ENCODE measurements around the gene NKX2-3.

NKX2-3 gene

GRCh38 chr10:99532687-99533495, at the start of gene NKX2-3:
Gene NKX2-3 (plus strand): TSS chr10:99532942. CDS start chr10:99533132, 190 bp downstream.
- peak; percentile 26 to 50 for ATAC-seq

DNA sequence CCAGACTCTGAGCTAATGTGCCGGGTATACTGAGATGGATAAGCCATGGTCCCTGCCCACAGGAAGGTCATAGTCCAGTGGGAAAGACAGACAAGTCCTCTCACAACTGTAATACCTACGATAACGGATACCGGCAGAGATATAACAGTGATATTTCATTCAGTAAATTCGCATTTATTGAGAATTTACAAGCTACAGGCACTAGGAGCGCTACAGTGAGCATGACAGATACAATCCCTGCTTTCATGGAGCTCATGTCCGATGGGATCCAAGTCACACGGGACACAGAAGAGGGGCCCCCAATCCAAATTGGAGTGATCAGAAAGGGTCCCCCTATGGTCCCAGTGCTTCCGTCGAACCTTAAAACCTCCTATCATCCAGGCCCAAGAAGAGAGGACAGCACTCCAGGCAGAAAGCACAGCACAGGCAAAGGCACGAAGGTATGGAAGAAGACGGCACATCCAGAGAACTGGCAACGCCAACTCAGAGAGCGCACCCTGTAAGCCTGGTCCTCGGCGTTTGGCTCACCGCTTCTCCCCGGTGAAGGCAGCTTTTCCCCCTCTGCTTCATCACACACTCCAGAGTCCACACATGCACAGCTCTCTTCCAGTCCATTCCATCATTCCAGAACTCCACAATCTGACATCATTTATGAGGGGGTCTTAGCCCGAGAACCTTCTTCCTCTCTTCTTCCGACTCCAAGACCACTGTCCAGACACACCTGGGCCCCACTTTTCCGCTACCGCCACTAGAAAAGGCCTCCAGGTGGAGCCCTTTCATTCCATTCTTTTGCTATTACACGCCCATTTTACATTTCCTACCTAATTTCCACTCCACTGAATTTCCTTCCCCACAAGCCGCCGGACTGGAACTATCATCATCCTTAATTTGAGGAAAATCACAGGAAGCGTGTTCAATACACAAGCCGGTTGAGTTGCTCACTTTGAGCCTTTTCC, 47.8 kb upstream of the NKX2-3 start:
- ATAC-seq = no peak

DNA sequence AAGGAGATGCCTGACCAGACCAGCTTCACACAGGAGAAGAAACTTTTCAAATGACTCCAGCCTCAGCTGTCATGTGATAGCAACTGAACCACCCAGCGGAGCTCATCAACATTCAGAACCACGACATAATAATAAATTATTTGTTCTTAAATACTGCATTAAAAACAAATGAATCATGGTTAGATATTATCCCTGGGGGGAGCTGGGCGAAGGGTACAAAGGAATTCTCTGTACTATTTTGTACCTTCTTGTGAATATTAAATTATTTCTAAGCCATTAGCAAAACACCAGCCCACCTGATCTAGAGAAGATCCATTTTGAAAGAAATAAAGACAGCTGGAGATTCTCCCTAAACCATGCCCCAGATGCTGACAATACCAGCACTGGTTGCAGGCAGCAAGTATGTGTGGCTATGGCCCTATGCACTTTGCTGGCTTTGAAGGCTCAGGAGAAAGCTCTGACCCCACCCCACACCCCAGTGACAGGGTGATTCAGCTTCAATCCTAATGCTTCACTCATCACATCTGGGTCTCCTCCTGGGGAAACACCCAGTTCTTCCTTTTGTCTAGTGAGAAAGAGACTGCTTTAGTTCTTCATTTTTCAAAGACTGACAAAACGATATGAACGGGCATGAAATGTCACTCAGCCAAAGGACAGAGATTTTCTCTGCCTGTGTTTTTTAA, 45.5 kb upstream of the NKX2-3 start:
- no peak for ATAC-seq

DNA sequence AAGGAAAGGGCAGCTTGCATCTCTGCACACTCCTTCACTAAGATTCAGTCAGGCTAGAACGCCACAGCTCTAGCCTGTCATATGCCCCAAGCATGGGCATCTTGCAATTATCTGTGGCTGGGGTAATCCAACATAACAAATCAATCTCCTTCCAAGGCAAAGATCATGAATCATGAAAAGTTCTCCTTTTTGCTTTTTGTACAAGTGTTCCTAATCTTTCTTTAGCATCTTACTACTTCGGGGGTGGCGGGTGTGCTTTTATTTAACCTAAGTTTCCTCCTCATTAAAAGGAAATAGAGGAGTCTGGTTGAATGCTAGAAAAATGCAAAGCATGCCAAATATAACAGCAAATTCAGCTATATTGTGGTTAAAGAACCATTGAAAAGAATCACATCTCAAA, 43.5 kb upstream of the NKX2-3 start:
- no peak for ATAC-seq

DNA sequence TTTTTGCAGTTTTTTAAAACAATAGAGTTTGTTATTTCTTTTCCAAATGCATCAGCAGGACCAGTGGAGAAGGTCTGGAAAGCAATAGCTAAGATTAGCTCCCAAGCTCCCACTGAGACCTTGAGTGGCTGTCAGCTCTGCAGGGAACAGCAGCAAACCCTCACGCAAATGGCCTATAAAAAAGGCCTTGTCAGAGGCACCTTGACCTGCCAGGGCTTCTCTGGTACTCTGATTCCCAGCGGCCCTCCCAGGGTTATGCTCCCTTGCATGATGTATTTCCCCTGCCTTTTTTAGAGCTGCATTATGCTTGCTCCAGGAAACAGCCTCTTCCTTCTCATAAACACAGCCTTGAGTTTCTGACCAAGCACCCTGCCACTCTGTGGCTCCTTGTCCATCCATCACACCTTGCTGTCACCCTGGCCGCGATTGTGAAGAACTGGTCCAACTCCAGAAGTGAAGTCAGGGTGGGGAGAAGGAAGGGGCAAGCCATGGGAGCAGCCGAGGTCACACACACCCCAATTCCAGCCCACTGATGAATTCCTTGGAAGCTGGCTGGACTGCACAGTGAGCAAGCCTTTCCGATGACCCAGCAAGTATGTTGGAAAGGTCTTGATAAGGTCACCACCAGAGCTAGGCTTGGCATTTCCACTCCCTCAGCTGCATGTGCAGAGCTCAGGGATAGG, 35.3 kb upstream of the NKX2-3 start:
- no peak for ATAC-seq

GRCh38 chr10:99506416-99506815, 26.3 kb upstream of the NKX2-3 start:
- no peak for ATAC-seq

DNA sequence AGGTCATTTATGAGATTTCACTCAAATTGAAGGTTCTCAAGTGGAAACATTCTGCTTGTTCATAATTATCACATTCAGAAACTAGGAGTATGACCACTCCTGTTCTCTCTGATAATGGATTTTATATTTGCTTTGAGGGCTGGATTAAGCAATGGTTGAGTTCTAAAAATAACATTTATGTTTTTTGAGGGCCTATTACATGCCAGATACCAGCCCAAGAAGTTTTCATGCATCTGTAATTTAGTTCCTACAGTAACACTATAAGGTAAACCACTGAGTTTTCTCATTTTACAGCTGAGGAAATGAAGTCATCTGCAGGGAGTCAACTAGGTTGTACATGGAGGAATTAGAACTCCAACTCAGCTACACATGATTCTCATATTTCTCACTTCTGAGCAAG, 25.5 kb upstream of the NKX2-3 start:
- ATAC-seq = no peak

- no peak for ATAC-seq
Observed at GRCh38 chr10:99513061-99513460, 19.7 kb upstream of the NKX2-3 start.

GRCh38 chr10:99519690-99520039, 13.1 kb upstream of the NKX2-3 start:
- ATAC-seq = no peak

- no peak for ATAC-seq
Observed at GRCh38 chr10:99520040-99520846, 12.5 kb upstream of the NKX2-3 start.

- no peak for ATAC-seq
Observed at GRCh38 chr10:99520847-99521764, 11.6 kb upstream of the NKX2-3 start.

DNA sequence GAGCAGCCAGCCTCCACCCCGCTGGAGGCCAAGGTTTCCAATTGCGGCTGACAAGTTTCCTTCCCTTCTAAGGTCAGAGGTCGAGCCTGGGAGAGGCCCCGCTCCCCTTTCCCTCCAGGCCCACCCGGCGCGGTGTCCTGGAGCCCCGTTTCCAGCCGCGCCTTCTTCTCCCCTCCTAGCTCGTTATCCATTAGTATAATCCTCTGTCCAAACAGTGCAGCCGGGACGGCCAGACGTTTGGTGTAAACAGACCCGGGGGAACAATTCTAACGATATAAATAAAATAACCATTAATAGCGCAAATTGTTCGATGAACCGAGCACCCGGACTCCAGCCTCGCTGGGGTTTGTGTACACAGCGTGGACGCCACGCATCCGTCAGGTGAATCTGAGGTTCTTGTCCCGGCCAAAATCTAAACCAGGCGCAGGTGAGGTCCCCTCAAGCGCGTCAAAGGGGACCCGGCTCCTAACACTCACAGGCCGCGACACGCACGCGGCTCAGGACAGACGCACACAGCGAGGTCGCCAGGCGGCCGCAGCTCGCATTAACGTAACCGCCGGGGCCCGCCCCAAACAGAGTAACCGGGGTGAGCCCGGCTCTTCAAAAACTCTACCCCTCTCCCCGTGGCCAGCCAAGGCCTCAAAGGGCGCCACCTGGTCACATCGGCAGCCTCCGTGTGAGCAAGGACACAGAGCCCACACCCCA, 10.8 kb upstream of the NKX2-3 start:
- ATAC-seq = no peak

- ATAC-seq = no peak
Observed at GRCh38 chr10:99522470-99523250, 10.1 kb upstream of the NKX2-3 start.

- no peak for ATAC-seq
Observed at GRCh38 chr10:99523251-99523773, 9.4 kb upstream of the NKX2-3 start.

- no peak for ATAC-seq
Observed at GRCh38 chr10:99524050-99524666, 8.6 kb upstream of the NKX2-3 start.

- no peak for ATAC-seq
Observed at GRCh38 chr10:99524736-99525380, 7.9 kb upstream of the NKX2-3 start.

DNA sequence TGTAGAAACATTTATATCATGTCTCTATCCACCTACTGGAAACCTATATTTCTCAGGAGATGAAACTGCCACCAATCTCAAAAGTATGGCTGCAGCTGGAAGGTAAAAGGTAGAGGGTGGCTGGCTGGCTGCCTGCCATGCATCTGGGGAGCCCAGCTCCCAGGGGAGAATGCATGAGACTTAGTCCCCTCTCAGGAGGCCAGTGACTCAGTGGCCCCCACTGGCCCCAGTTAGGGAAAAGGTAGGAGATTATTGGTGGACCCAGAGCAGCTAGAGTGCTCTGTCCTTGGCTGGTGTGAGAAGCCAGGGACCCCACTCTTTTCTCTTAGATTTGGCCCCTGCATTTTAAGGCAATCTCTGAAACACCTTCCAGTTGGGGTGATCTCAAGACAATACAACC, 6.8 kb upstream of the NKX2-3 start:
- no peak for ATAC-seq

Measured in activated CD4-positive, CD25-positive, alpha-beta regulatory T cell treated with anti-CD3 and anti-CD28 coated beads, Interleukin-2, amount 50 U/mL, for 24 hours (primary cell).